GM12878 (cell line): ENCODE results near the gene MND1. TPM values are rescaled to one million over a fixed set of nuclear protein-coding genes. Genes with fewer than 3 reads are reported as not detected.

ENCODE experiments used
- ATAC-seq: fragments of 200-7000 bp; cut with Tn5 transposase; 3 replicates; pipeline ENCODE4 v1.9.1; 2020; ENCODE audit warnings: mild to moderate bottlenecking, moderate library complexity
- BruUV-seq: library from RNA; stranded (reverse); fragments of 400-500 nt; replicated peaks from 2 replicates; lab custom pipeline; 2021; lab: Mats Ljungman, UMichigan
- CTCF ChIA-PET: fragments of 300-600 bp; sonication (Branson Sonifier 250); formaldehyde crosslinking; extraction: SDS; loops from one replicate; lab custom pipeline; 2021; ENCODE audit warnings: inconsistent platforms; lab: Yijun Ruan, JAX
- POLR2A ChIA-PET: fragments of 350-600 bp; formaldehyde crosslinking; extraction: SDS; loops from one replicate; lab custom pipeline; 2021; ENCODE audit warnings: inconsistent platforms; lab: Charles Lee
- RAD21 ChIA-PET: fragments of 300-600 bp; sonication (Branson Sonifier 250); formaldehyde crosslinking; loops from one replicate; lab custom pipeline; 2023; ENCODE audit warnings: antibody characterized with exemption; ENCODE audit not compliant: unreplicated experiment; lab: Charles Lee
- SMC1A ChIA-PET: fragments of 300-600 bp; sonication (Branson Sonifier 250); formaldehyde crosslinking; loops from one replicate; lab custom pipeline; 2023; ENCODE audit not compliant: unreplicated experiment, uncharacterized antibody; lab: Charles Lee
- DNase-seq: peaks from one replicate; pipeline ENCODE4 v3.0.0-alpha.2; 2011; ENCODE audit warnings: low read depth, low spot score
- FAIRE-seq: peaks from 3 replicates; lab custom pipeline; 2011; peaks lifted over from hg19 to GRCh38; lab: Jason Lieb, UNC
- H2AFZ ChIP-seq: 2 replicates; pipeline ENCODE4 v1.6.0; 2011; ENCODE audit warnings: low read depth, low read length, control low read depth; ENCODE audit not compliant: control insufficient read depth
- H3K27ac ChIP-seq: 2 replicates; pipeline ENCODE4 v1.5.1; 2011; ENCODE audit warnings: control low read depth; ENCODE audit not compliant: control insufficient read depth, insufficient read depth
- H3K27me3 ChIP-seq, 2 experiments: replicated peaks in 1 of 2; 2 replicates each; pipeline versions ENCODE4 v1.6.0 to v1.6.1; 2011; ENCODE audit warnings: low read length in 1 of 2; ENCODE audit not compliant: control insufficient read depth in 2 of 2, insufficient read depth in 2 of 2
- H3K36me3 ChIP-seq, 2 experiments: 2 replicates each; pipeline ENCODE4 v1.5.1; 2011; ENCODE audit warnings: low read length in 1 of 2; ENCODE audit not compliant: control insufficient read depth in 2 of 2, insufficient read depth in 2 of 2
- H3K4me1 ChIP-seq: 2 replicates; pipeline ENCODE4 v1.6.1; 2011; ENCODE audit warnings: mild to moderate bottlenecking, low read length, moderate library complexity, mixed read lengths; ENCODE audit not compliant: control insufficient read depth, insufficient read depth
- H3K4me2 ChIP-seq: 2 replicates; pipeline ENCODE4 v1.6.0; 2011; ENCODE audit warnings: control low read depth; ENCODE audit not compliant: control insufficient read depth, insufficient read depth
- H3K4me3 ChIP-seq: fragments of 200-600 bp; sonication (generic); 2 replicates; pipeline ENCODE4 v1.5.1; 2016
- H3K79me2 ChIP-seq: 2 replicates; pipeline ENCODE4 v1.6.0; 2011; ENCODE audit warnings: low read length; ENCODE audit not compliant: control insufficient read depth, insufficient read depth
- H3K9ac ChIP-seq: 2 replicates; pipeline ENCODE4 v1.8.0; 2011; ENCODE audit warnings: low read length, control low read depth, mixed read lengths; ENCODE audit not compliant: control insufficient read depth, insufficient read depth
- H3K9me3 ChIP-seq: replicated peaks from 3 replicates; pipeline ENCODE4 v1.5.1; 2011; ENCODE audit warnings: mild to moderate bottlenecking, low read length; ENCODE audit not compliant: control insufficient read depth, insufficient read depth
- H4K20me1 ChIP-seq: 2 replicates; pipeline ENCODE4 v1.6.0; 2011; ENCODE audit not compliant: control insufficient read depth, insufficient read depth
- ASH2L ChIP-seq: fragments of 300-600, 200-600 bp; sonication (generic); IDR thresholded peaks from 2 replicates; pipeline ENCODE4 v1.6.1; 2017; ENCODE audit warnings: low read depth, mild to moderate bottlenecking, borderline replicate concordance
- CHD1 ChIP-seq: IDR thresholded peaks from 2 replicates; pipeline ENCODE4 v1.6.1; 2012; ENCODE audit warnings: low read depth, low read length, improper control_type of control experiment
- CUX1 ChIP-seq: IDR thresholded peaks from 2 replicates; pipeline ENCODE4 v1.6.1; 2012; ENCODE audit warnings: improper control_type of control experiment, low read depth, low read length; ENCODE audit not compliant: insufficient replicate concordance
- ETV6 ChIP-seq, 2 experiments: fragments of 450-650 bp in 1 of 2; IDR thresholded peaks in 1 of 2; conservative IDR thresholded peaks in 1 of 2; 2 replicates each; pipeline ENCODE4 v1.6.1; 2014; ENCODE audit warnings: antibody characterized with exemption in 1 of 2, borderline replicate concordance in 1 of 2, low read depth in 1 of 2, mild to moderate bottlenecking in 1 of 2, moderate library complexity in 1 of 2
- FOS ChIP-seq: IDR thresholded peaks from 3 replicates; pipeline ENCODE4 v1.6.1; 2011; ENCODE audit warnings: borderline replicate concordance; ENCODE audit not compliant: insufficient read length; ENCODE audit errors: extremely low read depth
- HDAC6 ChIP-seq: fragments of 200-600 bp; sonication (generic); IDR thresholded peaks from one replicate; pipeline ENCODE4 v1.8.0; 2017; ENCODE audit warnings: antibody characterized with exemption; ENCODE audit not compliant: unreplicated experiment
- IKZF1 ChIP-seq: fragments of 450-650 bp; conservative IDR thresholded peaks from 2 replicates; pipeline ENCODE4 v1.6.1; 2017; ENCODE audit warnings: antibody characterized with exemption, mild to moderate bottlenecking
- KLF5 ChIP-seq: fragments of 450-650 bp; IDR thresholded peaks from 2 replicates; pipeline ENCODE4 v1.6.1; 2014; ENCODE audit warnings: mild to moderate bottlenecking; ENCODE audit not compliant: partially characterized antibody
- NR2C2 ChIP-seq: IDR thresholded peaks from 2 replicates; pipeline ENCODE4 v1.6.1; 2011; ENCODE audit warnings: borderline replicate concordance, low read depth; ENCODE audit not compliant: control insufficient read depth, insufficient read length
- NRF1 ChIP-seq: conservative IDR thresholded peaks from 2 replicates; pipeline ENCODE4 v1.6.1; 2011; ENCODE audit warnings: mild to moderate bottlenecking, low read depth, low read length, improper control_type of control experiment
- POLR2AphosphoS5 ChIP-seq: IDR thresholded peaks from 2 replicates; pipeline ENCODE4 v1.6.1; 2011; ENCODE audit warnings: mild to moderate bottlenecking, low read length, inconsistent platforms
- RB1 ChIP-seq: fragments of 450-650 bp; formaldehyde crosslinking; IDR thresholded peaks from 2 replicates; pipeline ENCODE4 v1.6.1; 2017; ENCODE audit warnings: mild to moderate bottlenecking, borderline replicate concordance
- RELA ChIP-seq: fragments of 450-650 bp; IDR thresholded peaks from 2 replicates; pipeline ENCODE4 v1.8.0; 2014; ENCODE audit warnings: borderline replicate concordance; ENCODE audit not compliant: partially characterized antibody
- SMAD1 ChIP-seq: fragments of 450-650 bp; IDR thresholded peaks from 2 replicates; pipeline ENCODE4 v1.6.1; 2018; ENCODE audit warnings: mild to moderate bottlenecking, low read depth; ENCODE audit not compliant: partially characterized antibody
- SMARCA5 ChIP-seq: fragments of 450-650 bp; IDR thresholded peaks from 2 replicates; pipeline ENCODE4 v1.6.1; 2017; ENCODE audit warnings: mild to moderate bottlenecking
- SMC3 ChIP-seq: IDR thresholded peaks from 2 replicates; pipeline ENCODE4 v1.6.1; 2011; ENCODE audit warnings: low read length, improper control_type of control experiment, borderline replicate concordance
- SREBF1 ChIP-seq: IDR thresholded peaks from 2 replicates; pipeline ENCODE4 v1.6.1; 2012; ENCODE audit warnings: mild to moderate bottlenecking, low read length
- SREBF2 ChIP-seq: IDR thresholded peaks from 2 replicates; pipeline ENCODE4 v1.6.1; 2012; ENCODE audit warnings: mild to moderate bottlenecking, low read length
- TARDBP ChIP-seq: IDR thresholded peaks from 2 replicates; pipeline ENCODE4 v1.6.1; 2016; ENCODE audit warnings: borderline replicate concordance
- ZNF207 ChIP-seq: fragments of 450-650 bp; IDR thresholded peaks from 2 replicates; pipeline ENCODE4 v1.6.1; 2014; ENCODE audit warnings: antibody characterized with exemption, mild to moderate bottlenecking, borderline replicate concordance
- WGBS: methylation state at CpG from one replicate; pipeline ENCODE4 v1.1.6; 2016; ENCODE audit warnings: low lambda C conversion rate; ENCODE audit not compliant: insufficient replicate concordance, insufficient coverage; ENCODE audit errors: missing lambda C conversion rate; 5-methylcytosine and 5-hydroxymethylcytosine counted together
- in situ Hi-C: fragments of 300-500 bp; cut with MboI; formaldehyde crosslinking; loops from 9 replicates; pipeline ENCODE4 v1.14.3; 2018; ENCODE audit warnings: mixed read lengths
- intact Hi-C: fragments of 100-400 bp; cut with micrococcal nuclease; formaldehyde crosslinking; loops from one replicate; pipeline ENCODE4 v1.14.2; 2022; ENCODE audit not compliant: unreplicated experiment
- polyA plus RNA-seq, 11 experiments: library from polyadenylated mRNA; depleted of rRNA in 4 of 11; unstranded in 6 of 11; stranded (reverse) in 5 of 11; fragments of >200 nt; fragmentation: Nextera tagmentation in 4 of 11; fragmentation: Illumina TruSeq in 1 of 11; extraction: Ambion mirVana in 4 of 11; extraction: Trizol in 1 of 11; gene quantifications; 1 replicate in 1 of 11; 2 replicates in 10 of 11; pipeline versions ENCODE4 v1.2.1 to v1.2.3, GENCODE V29; 2011 to 2016; ENCODE audit warnings: inconsistent platforms in 2 of 11, missing spikeins in 2 of 11, low read depth in 1 of 11
- total RNA-seq, 4 experiments: library from RNA; depleted of rRNA in 3 of 4; stranded (reverse); fragments of >200 nt in 3 of 4; fragmentation: Illumina TruSeq in 1 of 4; extraction: Trizol in 1 of 4; gene quantifications; 2 replicates each; pipeline versions ENCODE4 v1.2.1 to v1.2.3, GENCODE V29; 2013 to 2021

Gene MND1
- total and polyA plus RNA-seq, 10 of the 15 experiments (the other 5 are each of a cell fraction or from before 2014, with no cell fraction given) = 17.7 to 58.1 (median 47.3) TPM

- TF ChIP-seq SREBF1 = no peak
- TF ChIP-seq SMAD1 = no peak
- no peak for TF ChIP-seq POLR2AphosphoS5
- no peak for TF ChIP-seq ASH2L
- TF ChIP-seq CUX1 = no peak
- no peak for TF ChIP-seq CHD1
- TF ChIP-seq NRF1 = no peak
- TF ChIP-seq, all 136 proteins: peak for 0
Observed at GRCh38 chr4:153327247-153327646, 17.2 kb upstream of the MND1 start (continued).

- no peak overlapping the region for H2AFZ ChIP-seq
- ChIA-PET POLR2A (interaction anchor here (0.7 kb wide), 1 partner anchor 87 kb away, joined by 3 read pairs; no protein-coding TSS in a partner anchor), RAD21 (no interaction called here), SMC1A (no interaction called here), CTCF (no interaction called here)
- no peaks in the 10 kb centered on the region for H3K79me2 ChIP-seq
- in situ Hi-C loops (no loop called here), intact Hi-C loops (no loop called here)
- DNase-seq (no peak), ATAC-seq (no peak), FAIRE-seq (no peak)
- no peaks in the 10 kb centered on the region for H3K36me3 ChIP-seq
- WGBS = 97% methylated on average over 2 of the region's 2 CpGs
- H3K27ac ChIP-seq = no peak overlapping the region
- H3K4me3 ChIP-seq = no peak overlapping the region
- H3K4me1 ChIP-seq = no peaks in the 10 kb centered on the region
- no peak overlapping the region for H3K4me2 ChIP-seq
- H3K9ac ChIP-seq = no peak overlapping the region
- no TSS peak for BruUV-seq
- no peaks in the 10 kb centered on the region for H4K20me1 ChIP-seq
- no peaks in the 10 kb centered on the region; a peak in 1 of 4 replicates for H3K27me3 ChIP-seq
- H3K9me3 ChIP-seq = no peaks in the 10 kb centered on the region
- no peak for TF ChIP-seq NR2C2
- no peak for TF ChIP-seq SMC3
- no peak for TF ChIP-seq SMARCA5
- no peak for TF ChIP-seq IKZF1
- TF ChIP-seq TARDBP = no peak
- no peak for TF ChIP-seq ETV6 (conservative IDR thresholded peaks at IDR 0.05 in 1 of 2, IDR thresholded peaks at IDR 0.05 in 1 of 2; ENCODE audit: borderline replicate concordance in 1 of 2, low read depth in 1 of 2)
- no peak for TF ChIP-seq SREBF2
- TF ChIP-seq ZNF207 = no peak
- no peak for TF ChIP-seq RB1
- TF ChIP-seq HDAC6 = no peak
- no peak for TF ChIP-seq KLF5
- TF ChIP-seq FOS = no peak
- TF ChIP-seq RELA = no peak
Observed at GRCh38 chr4:153332936-153333335, 11.6 kb upstream of the MND1 start.
